Transverse colon (tissue), 4 donors: ENCODE data around the gene LRP1-AS. TPM values are rescaled to one million over a fixed set of nuclear protein-coding genes. Genes with fewer than 3 reads are reported as not detected.

Experiments used
- DNase-seq: peaks from one replicate; pipeline ENCODE4 v3.0.0-alpha.2; 2019
- H3K27ac ChIP-seq, 4 donors: fragments of 200-600 bp; sonication (generic); 2 replicates each; pipeline ENCODE4 v1.5.1; 2016 to 2018; ENCODE audit warnings: inconsistent platforms in 4 of 4
- H3K27me3 ChIP-seq: fragments of 200-600 bp; sonication (generic); 2 replicates; pipeline ENCODE4 v1.5.1; 2017; ENCODE audit warnings: inconsistent platforms
- H3K36me3 ChIP-seq, 4 donors: fragments of 200-600 bp; sonication (generic); 2 replicates each; pipeline ENCODE4 v1.5.1; 2017 to 2019; ENCODE audit warnings: inconsistent platforms in 4 of 4
- H3K4me1 ChIP-seq, 4 donors: fragments of 200-600 bp; sonication (generic); 2 replicates each; pipeline ENCODE4 v1.5.1; 2017 to 2020; ENCODE audit warnings: inconsistent platforms in 4 of 4
- H3K4me3 ChIP-seq, 4 donors: fragments of 200-600 bp; sonication (generic); 1 replicate in 1 of 4; 2 replicates in 3 of 4; pipeline versions ENCODE4 v1.5.1 to v1.6.1; 2017 to 2019; ENCODE audit warnings: inconsistent platforms in 4 of 4
- H3K9me3 ChIP-seq, 2 donors: fragments of 200-600 bp; sonication (generic); 2 replicates each; pipeline ENCODE4 v1.5.1; 2017 to 2019; ENCODE audit warnings: inconsistent platforms in 2 of 2
- CTCF ChIP-seq, 5 experiments: fragments of 200-600 bp in 3 of 5; fragments of 450-650 bp in 2 of 5; sonication (generic) in 3 of 5; IDR thresholded peaks; 1 replicate in 2 of 5; 2 replicates in 3 of 5; pipeline ENCODE4 v1.5.1; 2016 to 2017; ENCODE audit warnings: antibody characterized with exemption in 5 of 5, inconsistent platforms in 3 of 5, mild to moderate bottlenecking in 2 of 5, moderate library complexity in 1 of 5
- EP300 ChIP-seq: sonication (generic); formaldehyde crosslinking; IDR thresholded peaks from one replicate; pipeline ENCODE4 v1.6.1; 2017; ENCODE audit warnings: antibody characterized with exemption, low read depth
- POLR2A ChIP-seq: fragments of 450-650 bp; IDR thresholded peaks from one replicate; pipeline ENCODE4 v1.6.1; 2016; ENCODE audit warnings: antibody characterized with exemption, mild to moderate bottlenecking, moderate library complexity
- POLR2AphosphoS5 ChIP-seq, 3 donors: sonication (generic); formaldehyde crosslinking; IDR thresholded peaks; one replicate each; pipeline ENCODE4 v1.6.1; 2016; ENCODE audit warnings: antibody characterized with exemption in 3 of 3
- WGBS, 2 donors: methylation state at CpG; one replicate each; pipeline ENCODE4 v1.1.5; 2018; ENCODE audit warnings: low coverage in 1 of 2; 5-methylcytosine and 5-hydroxymethylcytosine counted together
- in situ Hi-C, 4 donors: fragments of 200-750 bp; cut with MboI; loops; one replicate each; pipeline versions ENCODE4 v1.15.0 to v1.15.1; 2017; ENCODE audit warnings: low sequenced_read_pairs in 3 of 4, low pct_ligation_motif_present in 1 of 4, low pct_unique_long_range_greater_than_20kb in 1 of 4
- intact Hi-C: fragments of 100-400 bp; cut with DNase I; formaldehyde crosslinking; loops from one replicate; pipeline ENCODE4 v1.15.1; 2023; ENCODE audit warnings: low total_unique reads
- total RNA-seq, 4 donors: library from RNA; depleted of rRNA; stranded (reverse); fragments of >200 nt; gene quantifications; one replicate each; pipeline ENCODE4 v1.1.0, GENCODE V29; 2016

LRP1-AS gene
- total RNA-seq, 4 donors from 2014 or later, result not detected

GRCh38 chr12:57191410-57191809, 44.0 kb upstream of the LRP1-AS start:
- Histone ChIP-seq H3K36me3 (peaks cover 0 to 23% (median 10%) of the 10 kb centered on the region in 4 donors), H3K27me3 (no peaks in the 10 kb centered on the region), H3K4me1 (no peaks in the 10 kb centered on the region), H3K27ac (no peak overlapping the region), H3K4me3 (no peak overlapping the region), H3K9me3 (no peaks in the 10 kb centered on the region)
- no peak for TF ChIP-seq CTCF (IDR thresholded peaks at IDR 0.05)
- TF ChIP-seq POLR2AphosphoS5 (IDR thresholded peaks at IDR 0.05), result no peak
- no peak for TF ChIP-seq POLR2A
- no peak for TF ChIP-seq EP300
- no peak for DNase-seq
- WGBS, 2 donors, result 90% methylated on average over 11 of the region's 11 CpGs; no CpG with 5 or more reads in 1 of the 2 donors
- intact Hi-C loops, result no loop called here
- in situ Hi-C loops, result loop anchor here in 1 of 4 donors (25.0 kb wide), 1 partner anchor 429 kb away; the partner anchor contains the start of genes HSD17B6 and PRIM1

GRCh38 chr12:57190821-57191220, 43.4 kb upstream of the LRP1-AS start:
- no peak for DNase-seq
- Histone ChIP-seq H3K4me3 (no peak overlapping the region), H3K9me3 (no peaks in the 10 kb centered on the region), H3K27ac (no peak overlapping the region), H3K27me3 (no peaks in the 10 kb centered on the region), H3K4me1 (no peaks in the 10 kb centered on the region), H3K36me3 (peaks cover 0 to 29% (median 13%) of the 10 kb centered on the region in 4 donors)
- intact Hi-C loops (no loop called here), in situ Hi-C loops (loop anchor here in 1 of 4 donors (25.0 kb wide), 1 partner anchor 429 kb away; the partner anchor contains the start of genes HSD17B6 and PRIM1)
- 93% methylated on average over 15 of the region's 23 CpGs; no CpG with 5 or more reads in 1 of the 2 donors for WGBS, 2 donors
- TF ChIP-seq EP300 (no peak), POLR2AphosphoS5 (IDR thresholded peaks at IDR 0.05) (no peak), CTCF (IDR thresholded peaks at IDR 0.05) (no peak), POLR2A (no peak)

GRCh38 chr12:57190037-57190436, 42.6 kb upstream of the LRP1-AS start:
- no peak for DNase-seq
- in situ Hi-C loops, result loop anchor here in 1 of 4 donors (25.0 kb wide), 1 partner anchor 428 kb away; the partner anchor contains the start of genes HSD17B6 and PRIM1
- H3K36me3 ChIP-seq, result peaks cover 0 to 32% (median 14%) of the 10 kb centered on the region in 4 donors

GRCh38 chr12:57188090-57188425, 40.6 kb upstream of the LRP1-AS start:
- 80% methylated on average over 8 of the region's 8 CpGs; no CpG with 5 or more reads in 1 of the 2 donors for WGBS, 2 donors
- Histone ChIP-seq H3K9me3 (no peaks in the 10 kb centered on the region), H3K36me3 (peaks cover 0 to 25% (median 12%) of the 10 kb centered on the region in 4 donors), H3K27me3 (no peaks in the 10 kb centered on the region), H3K4me3 (no peak overlapping the region), H3K4me1 (no peaks in the 10 kb centered on the region), H3K27ac (no peak overlapping the region)
- TF ChIP-seq EP300 (no peak), POLR2AphosphoS5 (IDR thresholded peaks at IDR 0.05) (no peak), CTCF (IDR thresholded peaks at IDR 0.05) (no peak)
- intact Hi-C loops, result loop anchor here (10.0 kb wide), 1 partner anchor 183 kb away; the partner anchor contains the start of gene ZBTB39
- in situ Hi-C loops, result loop anchor here in 1 of 4 donors (25.0 kb wide), 1 partner anchor 426 kb away; the partner anchor contains the start of genes HSD17B6 and PRIM1
- DNase-seq, result no peak

More at GRCh38 chr12:57190037-57190436, 42.6 kb upstream of the LRP1-AS start:
- 84% methylated on average over 6 of the region's 6 CpGs; no CpG with 5 or more reads in 1 of the 2 donors for WGBS, 2 donors
- no peaks in the 10 kb centered on the region for H3K9me3 ChIP-seq
- no peaks in the 10 kb centered on the region for H3K4me1 ChIP-seq
- H3K27me3 ChIP-seq, result no peaks in the 10 kb centered on the region
- H3K4me3 ChIP-seq, result no peak overlapping the region
- TF ChIP-seq POLR2AphosphoS5 (IDR thresholded peaks at IDR 0.05) (no peak), CTCF (IDR thresholded peaks at IDR 0.05) (no peak), POLR2A (no peak), EP300 (no peak)
- intact Hi-C loops, result no loop called here
- H3K27ac ChIP-seq, result no peak overlapping the region
